HG02870 (cell line): ENCODE measurements around the gene AFAP1.

Source experiments
- ATAC-seq: cut with Tn5 transposase; IDR thresholded peaks from one replicate; pipeline ENCODE4 v1.9.1; 2021; ENCODE audit warnings: mild to moderate bottlenecking, moderate library complexity; ENCODE audit not compliant: unreplicated experiment

Gene AFAP1

GRCh38 chr4:7710576-7711306, 228.9 kb downstream of the AFAP1 start:
- ATAC-seq, result no peak

- ATAC-seq, result no peak
Observed at GRCh38 chr4:7710126-7710525, 229.5 kb downstream of the AFAP1 start.

- no peak for ATAC-seq
Observed at GRCh38 chr4:7709431-7709830, 230.2 kb downstream of the AFAP1 start.

GRCh38 chr4:7708981-7709380, 230.7 kb downstream of the AFAP1 start:
- ATAC-seq, result no peak
